BE2C (cell line): Measurements from ENCODE around the gene VSIR.

Source experiments
- DNase-seq: peaks from one replicate; pipeline ENCODE4 v3.0.0-alpha.2; 2020
- H3K27me3 ChIP-seq: fragments of 250-450 bp; sonication (Bioruptor Pico); 2 replicates; pipeline ENCODE4 v1.5.1; 2020; ENCODE audit warnings: mild to moderate bottlenecking
- H3K36me3 ChIP-seq: fragments of 250-450 bp; sonication (Bioruptor Pico); 2 replicates; pipeline ENCODE4 v1.5.1; 2020; ENCODE audit warnings: mild to moderate bottlenecking
- H3K4me1 ChIP-seq: fragments of 250-450 bp; sonication (Bioruptor Pico); 2 replicates; pipeline ENCODE4 v1.5.1; 2020
- H3K4me3 ChIP-seq: 2 replicates; pipeline ENCODE4 v1.5.1; 2011; ENCODE audit warnings: low read depth, low read length
- H3K9me3 ChIP-seq: fragments of 250-450 bp; sonication (Bioruptor Pico); 2 replicates; pipeline ENCODE4 v1.5.1; 2020
- TF ChIP-seq, protein P1 (sequence below): IDR thresholded peaks from 2 replicates; pipeline ENCODE4 v1.5.1; 2012; ENCODE audit warnings: mild to moderate bottlenecking, low read depth, low read length

The VSIR gene

DNA sequence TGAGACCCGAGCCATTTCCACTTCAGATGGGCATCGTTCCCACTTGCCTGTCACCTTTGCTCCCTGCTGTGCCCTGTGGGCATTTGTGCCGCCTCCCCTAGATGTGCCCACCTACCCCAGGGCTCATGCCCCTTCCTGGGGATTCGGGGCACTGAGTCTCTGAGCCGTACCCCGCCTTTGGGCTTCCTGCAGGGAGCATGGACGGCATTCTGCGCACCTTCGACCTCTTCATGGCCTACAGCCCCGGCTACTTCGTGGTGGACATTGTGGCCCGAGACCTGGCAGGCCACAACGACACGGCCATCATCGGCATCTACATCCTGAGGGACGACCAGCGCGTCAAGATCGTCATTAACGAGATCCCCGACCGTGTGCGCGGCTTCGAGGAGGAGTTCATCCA is 36.3 kb upstream of the VSIR start:
- Histone ChIP-seq H3K4me1 (peaks cover 14% of the 10 kb centered on the region), H3K27me3 (no peaks in the 10 kb centered on the region), H3K36me3 (peaks cover 5% of the 10 kb centered on the region), H3K4me3 (no peak overlapping the region), H3K9me3 (no peaks in the 10 kb centered on the region)
- TF ChIP-seq, protein P1, sequence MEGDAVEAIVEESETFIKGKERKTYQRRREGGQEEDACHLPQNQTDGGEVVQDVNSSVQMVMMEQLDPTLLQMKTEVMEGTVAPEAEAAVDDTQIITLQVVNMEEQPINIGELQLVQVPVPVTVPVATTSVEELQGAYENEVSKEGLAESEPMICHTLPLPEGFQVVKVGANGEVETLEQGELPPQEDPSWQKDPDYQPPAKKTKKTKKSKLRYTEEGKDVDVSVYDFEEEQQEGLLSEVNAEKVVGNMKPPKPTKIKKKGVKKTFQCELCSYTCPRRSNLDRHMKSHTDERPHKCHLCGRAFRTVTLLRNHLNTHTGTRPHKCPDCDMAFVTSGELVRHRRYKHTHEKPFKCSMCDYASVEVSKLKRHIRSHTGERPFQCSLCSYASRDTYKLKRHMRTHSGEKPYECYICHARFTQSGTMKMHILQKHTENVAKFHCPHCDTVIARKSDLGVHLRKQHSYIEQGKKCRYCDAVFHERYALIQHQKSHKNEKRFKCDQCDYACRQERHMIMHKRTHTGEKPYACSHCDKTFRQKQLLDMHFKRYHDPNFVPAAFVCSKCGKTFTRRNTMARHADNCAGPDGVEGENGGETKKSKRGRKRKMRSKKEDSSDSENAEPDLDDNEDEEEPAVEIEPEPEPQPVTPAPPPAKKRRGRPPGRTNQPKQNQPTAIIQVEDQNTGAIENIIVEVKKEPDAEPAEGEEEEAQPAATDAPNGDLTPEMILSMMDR, result no peak
- no peak for DNase-seq

DNA sequence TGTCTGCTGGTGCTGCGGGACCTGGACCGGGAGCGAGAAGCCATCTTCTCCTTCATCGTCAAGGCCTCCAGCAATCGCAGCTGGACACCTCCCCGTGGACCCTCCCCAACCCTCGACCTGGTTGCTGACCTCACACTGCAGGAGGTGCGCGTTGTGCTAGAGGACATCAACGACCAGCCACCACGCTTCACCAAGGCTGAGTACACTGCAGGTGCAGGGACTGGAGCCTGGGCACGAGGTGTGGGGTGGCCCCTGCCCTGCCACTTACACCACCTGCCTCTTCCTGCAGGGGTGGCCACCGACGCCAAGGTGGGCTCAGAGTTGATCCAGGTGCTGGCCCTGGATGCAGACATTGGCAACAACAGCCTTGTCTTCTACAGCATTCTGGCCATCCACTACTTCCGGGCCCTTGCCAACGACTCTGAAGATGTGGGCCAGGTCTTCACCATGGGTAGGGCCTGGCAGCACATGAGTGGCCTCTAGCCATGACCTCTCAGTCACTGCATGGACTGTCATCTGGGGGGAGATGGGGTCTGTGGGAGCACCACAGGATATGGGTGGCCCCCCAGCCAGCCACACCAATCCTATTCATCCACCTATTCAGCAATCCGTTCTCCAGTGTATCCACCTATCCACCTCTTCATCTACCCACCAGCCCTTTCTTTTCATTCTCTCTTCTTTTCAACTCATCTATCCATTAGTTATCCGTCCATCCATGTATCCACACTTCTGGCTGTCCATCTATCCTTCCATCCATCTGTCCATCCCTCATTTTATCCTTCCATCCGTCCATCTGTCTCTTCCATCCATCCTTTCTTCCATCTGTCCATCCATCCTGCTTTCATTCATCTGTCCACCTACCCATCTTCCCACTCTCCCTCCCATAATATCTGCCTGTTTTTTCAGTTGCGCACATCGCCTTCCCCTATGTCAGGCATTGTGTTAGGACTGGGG is 34.5 kb upstream of the VSIR start:
- no peak overlapping the region for H3K4me3 ChIP-seq
- TF ChIP-seq, protein P1, result no peak
- H3K4me1 ChIP-seq, result peaks cover 8% of the 10 kb centered on the region
- H3K9me3 ChIP-seq, result no peaks in the 10 kb centered on the region
- H3K27me3 ChIP-seq, result no peaks in the 10 kb centered on the region
- H3K36me3 ChIP-seq, result no peaks in the 10 kb centered on the region
- no peak for DNase-seq

DNA sequence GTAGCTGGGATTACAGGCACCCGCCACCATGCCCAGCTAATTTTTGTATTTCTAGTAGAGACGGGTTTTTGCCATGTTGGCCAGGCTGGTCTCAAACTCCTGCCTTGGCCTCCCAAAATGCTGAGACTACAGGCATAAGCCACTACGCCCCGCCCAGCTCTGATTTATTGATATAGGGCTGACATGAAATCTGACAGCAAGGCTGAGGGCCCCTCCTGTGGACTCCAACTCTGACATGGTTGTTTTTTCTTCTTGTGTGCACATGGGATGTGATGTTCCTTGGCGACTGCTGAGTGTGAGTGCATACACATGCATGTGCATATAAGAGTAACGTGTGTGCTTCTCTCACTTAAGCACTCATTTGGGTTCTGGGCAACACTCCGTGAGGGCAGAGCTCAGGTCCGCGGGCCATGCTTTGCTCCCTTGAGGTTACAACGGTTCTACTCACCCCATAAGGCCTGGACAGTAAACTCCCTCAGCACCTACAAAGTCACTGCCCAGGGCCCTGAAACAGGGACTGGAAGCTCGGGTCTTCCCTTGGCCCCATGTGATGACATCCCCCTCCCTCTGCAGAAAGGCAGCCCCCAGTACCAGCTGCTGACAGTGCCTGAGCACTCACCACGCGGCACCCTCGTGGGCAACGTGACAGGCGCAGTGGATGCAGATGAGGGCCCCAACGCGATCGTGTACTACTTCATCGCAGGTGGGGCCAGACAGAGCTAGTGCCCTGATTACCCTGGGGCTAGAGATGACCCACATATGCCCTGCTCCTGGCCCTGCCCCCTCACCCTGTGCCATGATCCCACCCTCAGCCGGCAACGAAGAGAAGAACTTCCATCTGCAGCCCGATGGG is 33.6 kb upstream of the VSIR start:
- no peaks in the 10 kb centered on the region for H3K27me3 ChIP-seq
- no peaks in the 10 kb centered on the region for H3K36me3 ChIP-seq
- H3K9me3 ChIP-seq, result no peaks in the 10 kb centered on the region
- no peak for DNase-seq
- TF ChIP-seq, protein P1, result no peak
- no peaks in the 10 kb centered on the region for H3K4me1 ChIP-seq
- H3K4me3 ChIP-seq, result no peak overlapping the region

DNA sequence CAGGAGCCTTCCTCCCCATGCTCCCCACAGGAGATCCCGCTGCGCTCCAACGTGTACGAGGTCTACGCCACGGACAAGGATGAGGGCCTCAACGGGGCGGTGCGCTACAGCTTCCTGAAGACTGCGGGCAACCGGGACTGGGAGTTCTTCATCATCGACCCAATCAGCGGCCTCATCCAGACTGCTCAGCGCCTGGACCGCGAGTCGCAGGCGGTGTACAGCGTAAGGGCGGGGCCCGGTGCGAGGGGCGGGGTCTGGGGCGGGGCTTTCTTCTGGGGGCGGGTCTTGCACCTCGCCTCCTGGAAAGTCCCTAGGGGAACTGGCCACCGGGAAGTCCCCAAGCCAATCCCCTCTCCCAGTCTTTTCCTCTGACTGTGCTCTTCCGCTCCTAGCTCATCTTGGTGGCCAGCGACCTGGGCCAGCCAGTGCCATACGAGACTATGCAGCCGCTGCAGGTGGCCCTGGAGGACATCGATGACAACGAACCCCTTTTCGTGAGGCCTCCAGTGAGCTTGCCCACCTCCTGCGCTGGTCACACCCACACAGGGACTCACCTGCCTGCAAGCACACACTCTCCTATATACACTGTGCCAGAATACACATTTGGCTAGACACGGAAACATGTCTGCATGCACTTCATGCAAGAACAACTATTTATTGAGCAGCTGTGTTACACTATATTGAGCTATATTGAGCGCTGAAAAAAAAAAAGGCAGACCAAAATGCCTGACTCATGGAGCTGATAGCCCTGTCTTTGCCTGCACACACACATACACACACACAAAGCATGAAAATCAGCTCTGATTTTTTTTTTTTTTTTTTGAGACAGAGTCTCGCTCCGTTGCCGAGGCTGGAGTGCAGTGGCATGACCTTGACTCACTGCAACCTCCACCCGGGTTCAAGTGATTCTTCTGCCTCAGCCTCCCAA is 32.7 kb upstream of the VSIR start:
- Histone ChIP-seq H3K4me3 (no peak overlapping the region), H3K36me3 (no peaks in the 10 kb centered on the region), H3K27me3 (no peaks in the 10 kb centered on the region), H3K9me3 (no peaks in the 10 kb centered on the region), H3K4me1 (no peaks in the 10 kb centered on the region)
- no peak for DNase-seq
- TF ChIP-seq, protein P1, result no peak

DNA sequence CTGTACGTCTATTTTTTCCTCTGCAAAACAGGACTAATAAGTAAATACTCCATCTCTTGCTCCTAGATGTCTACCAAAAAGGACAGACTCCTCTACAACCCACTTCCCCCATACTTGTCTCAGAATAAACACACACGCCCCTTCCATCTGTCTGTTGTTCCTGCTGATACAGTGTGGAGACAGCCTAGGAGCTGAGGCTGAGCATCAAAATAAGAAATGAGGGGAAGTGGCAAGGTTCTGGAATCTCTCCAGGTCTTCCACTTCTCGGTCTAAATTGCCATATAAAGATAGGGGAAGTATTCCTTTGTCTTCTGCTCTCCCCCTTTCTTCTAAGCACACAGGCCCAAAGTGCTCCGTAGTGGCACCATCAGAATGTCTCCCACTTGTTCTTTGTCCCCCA is 30.8 kb upstream of the VSIR start:
- no peak for DNase-seq
- TF ChIP-seq, protein P1, result no peak

More for the DNA sequence above, 30.8 kb upstream of the VSIR start:
- Histone ChIP-seq H3K4me3 (no peak overlapping the region), H3K36me3 (no peaks in the 10 kb centered on the region), H3K4me1 (no peaks in the 10 kb centered on the region), H3K9me3 (no peaks in the 10 kb centered on the region), H3K27me3 (no peaks in the 10 kb centered on the region)
